GM12878 (cell line): ENCODE data around the gene PRKCE. TPM values are rescaled to one million over a fixed set of nuclear protein-coding genes. Genes with fewer than 3 reads are reported as not detected.

Experiments
- GABPA ChIP-seq: IDR thresholded peaks from 2 replicates; pipeline ENCODE4 v1.6.1; 2014; ENCODE audit warnings: antibody characterized with exemption, low read depth, mild to moderate bottlenecking, inconsistent platforms
- LARP7 ChIP-seq: fragments of 450-650 bp; IDR thresholded peaks from 2 replicates; pipeline ENCODE4 v1.6.1; 2017; ENCODE audit warnings: mild to moderate bottlenecking
- NBN ChIP-seq: fragments of 450-650 bp; IDR thresholded peaks from 2 replicates; pipeline ENCODE4 v1.6.1; 2016
- SUPT20H ChIP-seq: IDR thresholded peaks from 2 replicates; pipeline ENCODE4 v1.6.1; 2011; ENCODE audit warnings: low read depth, mild to moderate bottlenecking, low read length, moderate library complexity, borderline replicate concordance; ENCODE audit not compliant: control insufficient read depth
- USF1 ChIP-seq: IDR thresholded peaks from 2 replicates; pipeline ENCODE4 v1.6.1; 2011; ENCODE audit warnings: borderline replicate concordance, low read depth, mild to moderate bottlenecking, moderate library complexity, mixed read lengths, low read length; ENCODE audit not compliant: insufficient read depth; ENCODE audit errors: extremely low read length
- ZBTB40 ChIP-seq: fragments of 450-650 bp; IDR thresholded peaks from 2 replicates; pipeline ENCODE4 v1.6.1; 2016; ENCODE audit warnings: mild to moderate bottlenecking, moderate library complexity, borderline replicate concordance
- polyA plus RNA-seq, 11 experiments: library from polyadenylated mRNA; depleted of rRNA in 4 of 11; unstranded in 6 of 11; stranded (reverse) in 5 of 11; fragments of >200 nt; fragmentation: Nextera tagmentation in 4 of 11; fragmentation: Illumina TruSeq in 1 of 11; extraction: Ambion mirVana in 4 of 11; extraction: Trizol in 1 of 11; gene quantifications; 1 replicate in 1 of 11; 2 replicates in 10 of 11; pipeline versions ENCODE4 v1.2.1 to v1.2.3, GENCODE V29; 2011 to 2016; ENCODE audit warnings: inconsistent platforms in 2 of 11, missing spikeins in 2 of 11, low read depth in 1 of 11
- total RNA-seq, 4 experiments: library from RNA; depleted of rRNA in 3 of 4; stranded (reverse); fragments of >200 nt in 3 of 4; fragmentation: Illumina TruSeq in 1 of 4; extraction: Trizol in 1 of 4; gene quantifications; 2 replicates each; pipeline versions ENCODE4 v1.2.1 to v1.2.3, GENCODE V29; 2013 to 2021

Gene PRKCE
- total and polyA plus RNA-seq, 10 of the 15 experiments (the other 5 are each of a cell fraction or from before 2014, with no cell fraction given) = 2.6 to 28.2 (median 11.3) TPM

- TF ChIP-seq USF1 (peak; percentile 78), NBN (0 out of 2 replicates have a peak, but pooled peaks have one; percentile 11), GABPA (no peak), SUPT20H (no peak), ZBTB40 (no peak), LARP7 (peak; percentile 77)
These were observed 1.3 kb upstream of the PRKCE start (continued) for GRCh38 chr2:45649858-45650811.
